Measurements from ENCODE around the gene THSD7B. TPM values are rescaled to one million over a fixed set of nuclear protein-coding genes. Genes with fewer than 3 reads are reported as not detected.
"Not testable (repeated sequence)": the region's sequence is repeated elsewhere in the genome, so short reads cannot be mapped to it uniquely, and the experiment has no call there.

Gene THSD7B
- total and polyA plus RNA-seq, 3 experiments from 2014 or later, result not detected

DNA sequence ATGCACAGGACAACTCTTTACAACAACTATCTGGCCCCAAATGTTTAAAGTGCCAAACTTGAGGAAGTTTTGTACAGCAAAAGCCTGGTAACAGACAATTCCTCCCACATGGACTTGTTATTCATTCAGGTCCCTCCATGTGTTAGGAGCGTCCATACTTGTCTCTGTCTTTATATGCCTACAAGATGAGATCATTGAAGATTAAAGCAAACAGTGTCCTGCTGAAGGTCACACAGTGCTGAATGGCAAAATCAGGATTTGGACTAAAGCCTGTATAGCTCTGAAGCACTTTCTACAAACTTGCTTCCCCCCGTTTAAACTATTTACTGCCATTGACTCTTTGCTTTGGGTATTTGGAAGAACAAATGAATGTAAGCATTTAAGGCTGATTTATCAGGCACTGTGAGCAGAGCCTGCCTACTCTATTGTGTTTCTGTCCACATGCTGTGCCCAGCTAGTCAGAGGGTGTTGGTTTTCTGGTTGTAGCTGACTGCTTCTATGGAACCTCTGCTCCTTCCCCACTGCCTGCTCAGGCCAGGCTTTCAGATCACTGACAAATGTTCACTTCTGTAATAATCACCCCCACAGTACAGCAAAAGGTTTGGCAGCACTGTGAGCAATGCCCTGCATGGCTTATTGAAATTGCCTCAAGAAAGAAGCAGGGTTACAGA lies 274.3 kb downstream of the THSD7B start:
- Histone ChIP-seq H3K4me1 (ENCODE audit: insufficient read depth, low read length) (no peaks in the 10 kb centered on the region), H3K27me3 (ENCODE audit: insufficient read depth, low read length, poor library complexity, severe bottlenecking) (no peaks in the 10 kb centered on the region), H3K4me3 (ENCODE audit: low read length) (no peak overlapping the region), H3K9me3 (ENCODE audit: low read length) (no peaks in the 10 kb centered on the region), H3K36me3 (ENCODE audit: insufficient read depth, low read length) (no peaks in the 10 kb centered on the region), H3K27ac (ENCODE audit: low read depth, low read length) (no peak overlapping the region)
- CTCF ChIA-PET, result no interaction called here
- no peaks in the 10 kb centered on the region for H3K36me3 Mint-ChIP-seq
- H3K4me3 Mint-ChIP-seq, result no peak overlapping the region
- no peak overlapping the region for H3K27ac Mint-ChIP-seq
- H3K4me1 Mint-ChIP-seq, result no peaks in the 10 kb centered on the region
- H3K9me3 Mint-ChIP-seq, result peaks cover 0 to 3% (median 0%) of the 10 kb centered on the region in 5 donors
- no peak for DNase-seq
- POLR2A ChIA-PET, result no interaction called here
- no peaks in the 10 kb centered on the region for H3K27me3 Mint-ChIP-seq

DNA sequence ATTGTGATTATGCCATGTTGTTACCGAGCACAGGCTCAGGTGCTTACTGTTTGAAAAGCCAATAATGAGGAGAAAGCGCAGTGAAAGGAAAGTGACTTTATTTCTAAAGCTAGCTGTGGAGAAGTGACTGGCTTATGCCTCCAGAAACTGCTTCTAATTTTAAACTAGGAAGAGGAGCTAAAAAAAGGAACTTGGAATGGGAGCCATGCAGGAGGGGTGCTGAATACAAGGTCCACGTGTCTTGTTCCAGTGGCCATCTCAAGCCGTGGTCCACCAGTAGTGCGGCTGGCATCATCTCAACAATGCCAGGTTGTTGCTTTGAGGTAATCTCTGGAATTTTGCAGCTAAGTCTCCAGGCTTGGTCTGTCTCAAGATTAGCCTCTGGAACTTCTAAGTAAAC lies 282.0 kb downstream of the THSD7B start:
- H3K27ac Mint-ChIP-seq, result no peak overlapping the region
- H3K4me3 Mint-ChIP-seq, result no peak overlapping the region
- ChIA-PET CTCF (no interaction called here), POLR2A (no interaction called here)
- Histone ChIP-seq H3K36me3 (ENCODE audit: insufficient read depth, low read length) (no peaks in the 10 kb centered on the region), H3K9me3 (ENCODE audit: low read length) (no peaks in the 10 kb centered on the region), H3K27ac (ENCODE audit: low read depth, low read length) (no peak overlapping the region), H3K4me3 (ENCODE audit: low read length) (no peak overlapping the region), H3K27me3 (ENCODE audit: insufficient read depth, low read length, poor library complexity, severe bottlenecking) (no peaks in the 10 kb centered on the region), H3K4me1 (ENCODE audit: insufficient read depth, low read length) (no peaks in the 10 kb centered on the region)
- H3K4me1 Mint-ChIP-seq, result no peaks in the 10 kb centered on the region
- H3K36me3 Mint-ChIP-seq, result no peaks in the 10 kb centered on the region
- no peak for DNase-seq
- peaks cover 0 to 3% (median 0%) of the 10 kb centered on the region in 5 donors for H3K9me3 Mint-ChIP-seq
- H3K27me3 Mint-ChIP-seq, result peaks cover 0 to 2% of the 10 kb centered on the region in 2 donors

DNA sequence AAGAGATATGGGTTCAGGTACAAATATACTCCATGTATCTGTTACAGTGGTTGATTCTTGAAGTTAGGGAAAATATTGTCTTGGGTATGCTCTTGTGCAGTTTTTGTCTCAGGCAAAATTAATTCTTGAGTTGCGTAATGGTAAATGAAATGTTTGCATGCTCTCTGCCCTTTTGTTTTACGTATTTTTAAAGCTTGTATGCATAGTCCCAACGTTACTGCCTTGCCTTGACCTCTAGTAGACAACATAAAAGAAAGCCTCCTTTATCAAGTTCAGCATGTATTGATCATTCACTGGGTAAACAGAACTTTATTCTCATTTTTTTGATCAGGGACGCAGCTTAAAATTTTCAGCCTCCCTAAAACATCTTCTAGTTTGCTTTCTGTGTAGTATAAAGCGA lies 283.1 kb downstream of the THSD7B start:
- Mint-ChIP-seq H3K36me3 (no peaks in the 10 kb centered on the region), H3K4me1 (no peaks in the 10 kb centered on the region), H3K27ac (no peak overlapping the region), H3K27me3 (peaks cover 0 to 2% of the 10 kb centered on the region in 2 donors), H3K4me3 (no peak overlapping the region), H3K9me3 (peaks cover 0 to 3% (median 0%) of the 10 kb centered on the region in 5 donors)
- ChIA-PET CTCF (no interaction called here), POLR2A (no interaction called here)
- H3K27me3 ChIP-seq (ENCODE audit: insufficient read depth, low read length, poor library complexity, severe bottlenecking), result no peaks in the 10 kb centered on the region
- H3K9me3 ChIP-seq (ENCODE audit: low read length), result no peaks in the 10 kb centered on the region
- H3K36me3 ChIP-seq (ENCODE audit: insufficient read depth, low read length), result no peaks in the 10 kb centered on the region
- H3K4me1 ChIP-seq (ENCODE audit: insufficient read depth, low read length), result no peaks in the 10 kb centered on the region
- H3K27ac ChIP-seq (ENCODE audit: low read depth, low read length), result no peak overlapping the region
- no peak overlapping the region for H3K4me3 ChIP-seq (ENCODE audit: low read length)
- no peak for DNase-seq

DNA sequence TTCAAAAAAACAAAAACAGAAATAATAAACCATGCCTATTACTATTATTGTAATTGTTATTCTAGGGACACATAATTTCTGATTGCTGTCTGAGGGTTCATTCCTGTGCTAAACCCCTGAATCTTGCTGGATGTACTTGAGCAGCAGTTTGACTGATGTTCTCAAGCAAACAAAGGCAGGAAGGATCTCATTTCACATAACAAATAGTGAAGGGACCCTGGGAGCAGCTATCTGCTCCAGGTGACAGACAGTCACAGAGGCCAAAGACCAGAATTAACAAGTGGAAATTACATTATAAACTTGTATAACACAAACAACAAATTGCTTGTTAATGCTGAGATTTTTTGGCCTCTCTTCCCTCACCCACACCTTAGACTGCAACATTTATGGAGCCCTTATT lies 284.2 kb downstream of the THSD7B start:
- no peaks in the 10 kb centered on the region for H3K4me1 ChIP-seq (ENCODE audit: insufficient read depth, low read length)

DNA sequence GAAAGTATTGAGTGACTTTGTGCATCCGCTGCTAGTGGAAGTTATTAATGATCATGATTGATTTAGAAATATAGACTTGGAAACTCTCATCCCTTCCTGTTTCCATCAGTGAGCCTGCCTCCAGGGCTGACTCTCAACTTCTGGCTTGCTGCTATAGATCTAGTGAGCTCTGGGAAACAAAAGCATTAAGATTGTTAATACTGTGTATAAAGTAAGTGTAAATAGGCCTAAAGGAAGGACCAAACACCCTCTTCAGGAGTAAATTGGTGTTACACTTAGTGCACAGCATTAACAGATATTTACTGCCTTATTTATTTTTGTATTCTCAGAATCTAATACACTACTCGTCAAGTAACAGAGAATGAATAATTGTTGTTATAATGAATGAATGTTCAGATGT lies 285.6 kb downstream of the THSD7B start:
- H3K9me3 Mint-ChIP-seq, result no peaks in the 10 kb centered on the region
- no peaks in the 10 kb centered on the region for H3K36me3 Mint-ChIP-seq

More for the DNA sequence above, 284.2 kb downstream of the THSD7B start:
- Histone ChIP-seq H3K4me3 (ENCODE audit: low read length) (no peak overlapping the region), H3K27me3 (ENCODE audit: insufficient read depth, low read length, poor library complexity, severe bottlenecking) (no peaks in the 10 kb centered on the region), H3K27ac (ENCODE audit: low read depth, low read length) (no peak overlapping the region), H3K36me3 (ENCODE audit: insufficient read depth, low read length) (no peaks in the 10 kb centered on the region), H3K9me3 (ENCODE audit: low read length) (no peaks in the 10 kb centered on the region)
- DNase-seq, result no peak
- Mint-ChIP-seq H3K36me3 (no peaks in the 10 kb centered on the region), H3K4me1 (no peaks in the 10 kb centered on the region), H3K27ac (no peak overlapping the region), H3K4me3 (no peak overlapping the region), H3K27me3 (peaks cover 0 to 2% of the 10 kb centered on the region in 2 donors), H3K9me3 (no peaks in the 10 kb centered on the region)
- CTCF ChIA-PET, result no interaction called here
- POLR2A ChIA-PET, result no interaction called here

DNA sequence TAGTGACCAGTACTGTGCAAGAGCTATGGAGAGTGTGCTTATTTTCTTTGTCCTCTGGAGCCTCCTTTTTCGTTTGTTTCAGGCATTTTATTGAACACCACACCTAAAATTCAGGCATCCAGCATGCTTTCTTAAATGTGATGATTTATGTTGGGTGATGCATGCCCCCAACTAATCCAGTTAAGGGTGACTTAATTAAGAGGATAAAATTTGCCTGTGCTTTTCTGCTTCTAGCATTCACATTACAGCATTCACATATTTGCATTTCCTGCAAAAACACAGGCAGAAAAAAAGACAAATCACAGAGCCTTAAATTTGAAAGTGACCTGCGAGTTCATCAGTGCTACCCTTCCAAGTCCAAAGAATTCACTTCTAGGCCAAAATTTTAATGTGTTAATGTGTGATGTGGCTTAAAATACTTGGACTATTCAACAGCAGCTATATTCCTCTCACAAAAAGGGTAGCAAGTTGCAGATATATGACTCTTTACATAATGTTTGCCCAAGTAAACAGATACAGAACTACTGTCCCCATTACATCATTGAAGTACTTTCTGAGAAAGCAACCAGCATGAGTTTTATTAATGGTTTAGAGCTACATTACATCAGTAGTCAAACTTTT lies 286.5 kb downstream of the THSD7B start:
- POLR2A ChIA-PET, result no interaction called here
- CTCF ChIA-PET, result no interaction called here
- no peak for DNase-seq

More for the DNA sequence above, 285.6 kb downstream of the THSD7B start:
- DNase-seq, result no peak
- ChIA-PET POLR2A (no interaction called here), CTCF (no interaction called here)
- no peaks in the 10 kb centered on the region for H3K36me3 ChIP-seq (ENCODE audit: insufficient read depth, low read length)
- no peak overlapping the region for H3K4me3 ChIP-seq (ENCODE audit: low read length)
- H3K27me3 Mint-ChIP-seq, result peaks cover 0 to 2% of the 10 kb centered on the region in 2 donors
- H3K4me3 Mint-ChIP-seq, result no peak overlapping the region
- no peaks in the 10 kb centered on the region for H3K9me3 ChIP-seq (ENCODE audit: low read length)
- H3K27me3 ChIP-seq (ENCODE audit: insufficient read depth, low read length, poor library complexity, severe bottlenecking), result no peaks in the 10 kb centered on the region
- H3K27ac Mint-ChIP-seq, result no peak overlapping the region
- H3K27ac ChIP-seq (ENCODE audit: low read depth, low read length), result no peak overlapping the region
- no peaks in the 10 kb centered on the region for H3K4me1 Mint-ChIP-seq
- no peaks in the 10 kb centered on the region for H3K4me1 ChIP-seq (ENCODE audit: insufficient read depth, low read length)

DNA sequence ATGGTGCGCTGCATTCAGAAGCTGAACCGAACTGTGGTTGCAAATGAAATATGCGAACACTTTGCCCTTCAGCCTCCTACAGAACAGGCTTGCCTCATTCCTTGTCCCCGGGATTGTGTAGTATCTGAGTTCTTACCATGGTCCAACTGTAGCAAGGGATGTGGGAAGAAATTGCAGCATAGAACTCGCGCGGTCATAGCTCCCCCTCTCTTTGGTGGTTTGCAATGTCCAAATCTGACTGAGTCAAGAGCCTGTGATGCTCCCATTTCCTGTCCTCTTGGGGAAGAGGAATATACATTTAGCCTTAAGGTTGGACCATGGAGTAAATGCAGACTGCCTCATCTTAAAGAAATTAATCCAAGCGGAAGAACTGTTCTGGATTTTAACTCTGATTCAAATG lies 291.4 kb downstream of the THSD7B start:
- POLR2A ChIA-PET, result no interaction called here
- Mint-ChIP-seq H3K9me3 (no peaks in the 10 kb centered on the region), H3K4me1 (no peaks in the 10 kb centered on the region), H3K4me3 (no peak overlapping the region), H3K27me3 (no peaks in the 10 kb centered on the region), H3K36me3 (no peaks in the 10 kb centered on the region), H3K27ac (no peak overlapping the region)
- no peak overlapping the region for H3K4me3 ChIP-seq (ENCODE audit: low read length)
- CTCF ChIA-PET, result no interaction called here
- H3K36me3 ChIP-seq (ENCODE audit: insufficient read depth, low read length), result no peaks in the 10 kb centered on the region
- no peaks in the 10 kb centered on the region for H3K9me3 ChIP-seq (ENCODE audit: low read length)
- no peak overlapping the region for H3K27ac ChIP-seq (ENCODE audit: low read depth, low read length)
- H3K4me1 ChIP-seq (ENCODE audit: insufficient read depth, low read length), result no peaks in the 10 kb centered on the region
- H3K27me3 ChIP-seq (ENCODE audit: insufficient read depth, low read length, poor library complexity, severe bottlenecking), result no peaks in the 10 kb centered on the region
- DNase-seq, result no peak

More for the DNA sequence above, 286.5 kb downstream of the THSD7B start:
- no peaks in the 10 kb centered on the region for H3K9me3 Mint-ChIP-seq
- Histone ChIP-seq H3K27me3 (ENCODE audit: insufficient read depth, low read length, poor library complexity, severe bottlenecking) (no peaks in the 10 kb centered on the region), H3K36me3 (ENCODE audit: insufficient read depth, low read length) (no peaks in the 10 kb centered on the region), H3K9me3 (ENCODE audit: low read length) (no peaks in the 10 kb centered on the region), H3K27ac (ENCODE audit: low read depth, low read length) (no peak overlapping the region), H3K4me3 (ENCODE audit: low read length) (no peak overlapping the region), H3K4me1 (ENCODE audit: insufficient read depth, low read length) (no peaks in the 10 kb centered on the region)
- peaks cover 0 to 2% of the 10 kb centered on the region in 2 donors for H3K27me3 Mint-ChIP-seq
- no peaks in the 10 kb centered on the region for H3K4me1 Mint-ChIP-seq
- no peak overlapping the region for H3K4me3 Mint-ChIP-seq
- H3K27ac Mint-ChIP-seq, result no peak overlapping the region
- no peaks in the 10 kb centered on the region for H3K36me3 Mint-ChIP-seq

DNA sequence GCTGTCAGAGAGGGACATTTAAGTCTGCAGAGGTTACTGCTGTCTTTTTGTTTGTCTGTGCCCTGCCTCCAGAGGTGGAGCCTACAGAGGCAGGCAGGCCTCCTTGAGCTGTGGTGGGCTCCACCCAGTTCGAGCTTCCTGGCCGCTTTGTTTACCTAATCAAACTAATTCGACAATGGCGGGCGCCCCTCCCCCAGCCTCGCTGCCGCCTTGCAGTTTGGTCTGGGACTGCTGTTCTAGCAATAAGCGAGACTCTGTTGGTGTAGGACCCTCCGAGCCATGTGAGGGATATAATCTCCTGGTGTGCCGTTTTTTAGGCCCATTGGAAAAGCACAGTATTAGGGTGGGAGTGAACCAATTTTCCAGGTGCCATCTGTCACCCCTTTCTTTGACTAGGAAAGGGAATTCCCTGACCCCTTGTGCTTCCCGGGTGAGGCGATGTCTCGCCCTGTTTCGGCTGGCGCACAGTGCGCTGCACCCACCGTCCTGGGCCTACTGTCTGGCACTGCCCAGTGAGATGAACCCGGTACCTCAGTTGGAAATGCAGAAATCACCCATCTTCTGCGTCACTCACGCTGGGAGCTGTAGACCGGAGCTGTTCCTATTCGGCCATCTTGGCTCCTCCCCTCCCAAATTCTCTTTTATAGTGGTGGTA lies 310.9 kb downstream of the THSD7B start:
- peaks cover 2 to 15% (median 9%) of the 10 kb centered on the region in 5 donors for H3K9me3 Mint-ChIP-seq
- H3K27ac Mint-ChIP-seq; H3K4me3 ChIP-seq (ENCODE audit: low read length); POLR2A ChIA-PET; H3K36me3 Mint-ChIP-seq; DNase-seq; H3K27ac ChIP-seq (ENCODE audit: low read depth, low read length); H3K9me3 ChIP-seq (ENCODE audit: low read length); H3K27me3 Mint-ChIP-seq; H3K36me3 ChIP-seq (ENCODE audit: insufficient read depth, low read length); H3K4me1 Mint-ChIP-seq; H3K27me3 ChIP-seq (ENCODE audit: insufficient read depth, low read length, poor library complexity, severe bottlenecking); H3K4me3 Mint-ChIP-seq; H3K4me1 ChIP-seq (ENCODE audit: insufficient read depth, low read length); CTCF ChIA-PET: not testable (repeated sequence)
